Adrenal gland (tissue), 12 donors: ENCODE measurements around the gene MKLN1. TPM values are rescaled to one million over a fixed set of nuclear protein-coding genes. Genes with fewer than 3 reads are reported as not detected.
A peak's percentile ranks its signal among the peaks of the same experiment; 100 is the strongest.

Experiments
- DNase-seq, 7 donors: peaks; one replicate each; pipeline ENCODE4 v3.0.0-alpha.2; 2019 to 2020
- H3K27ac ChIP-seq, 5 donors: fragments of 200-600 bp; sonication (generic) in 4 of 5; 1 replicate in 3 of 5; 2 replicates in 2 of 5; pipeline versions ENCODE4 v1.5.1 to v1.8.0; 2016 to 2020; ENCODE audit warnings: mild to moderate bottlenecking in 1 of 5
- H3K27me3 ChIP-seq: fragments of 200-600 bp; 2 replicates; pipeline ENCODE4 v1.8.0; 2021
- H3K36me3 ChIP-seq, 2 donors: fragments of 200-600 bp; replicated peaks in 1 of 2; 1 replicate in 1 of 2; 2 replicates in 1 of 2; pipeline versions ENCODE4 v1.5.1 to v1.8.0; 2018 to 2022
- H3K4me1 ChIP-seq, 2 donors: fragments of 200-600 bp; replicated peaks in 1 of 2; 1 replicate in 1 of 2; 2 replicates in 1 of 2; pipeline versions ENCODE4 v1.5.1 to v1.8.0; 2018 to 2021
- H3K4me3 ChIP-seq, 4 donors: fragments of 200-600 bp; sonication (generic) in 3 of 4; one replicate each; pipeline ENCODE4 v1.5.1; 2016 to 2018
- H3K9me3 ChIP-seq, 3 donors: fragments of 200-600 bp; sonication (generic) in 1 of 3; replicated peaks in 1 of 3; 1 replicate in 2 of 3; 2 replicates in 1 of 3; pipeline versions ENCODE4 v1.5.1 to v1.8.0; 2016 to 2021
- CTCF ChIP-seq, 6 experiments: fragments of 450-650 bp in 4 of 6; fragments of 200-600 bp in 2 of 6; sonication (generic) in 1 of 6; IDR thresholded peaks; 1 replicate in 5 of 6; 2 replicates in 1 of 6; pipeline versions ENCODE4 v1.5.1 to v1.8.0; 2016 to 2021; ENCODE audit warnings: antibody characterized with exemption in 6 of 6, mild to moderate bottlenecking in 2 of 6, moderate library complexity in 1 of 6
- POLR2A ChIP-seq, 2 donors: fragments of 450-650 bp; IDR thresholded peaks; one replicate each; pipeline ENCODE4 v1.6.1; 2017; ENCODE audit warnings: antibody characterized with exemption in 2 of 2, mild to moderate bottlenecking in 2 of 2, moderate library complexity in 1 of 2
- WGBS, 4 donors: extraction: QIAGEN DNeasy Blood & Tissue Kit in 2 of 4; methylation state at CpG; one replicate each; pipeline versions ENCODE4 v1.1.5 to v1.1.7; 2013 to 2017; 5-methylcytosine and 5-hydroxymethylcytosine counted together
- intact Hi-C, 2 donors: fragments of 100-400 bp; cut with DNase I; formaldehyde crosslinking; loops; one replicate each; pipeline versions ENCODE4 v1.14.1 to v1.15.0; 2022 to 2023
- polyA plus RNA-seq, 3 donors: library from polyadenylated mRNA; stranded (reverse); fragments of 200-250 nt in 2 of 3; fragments of 350-450 nt in 1 of 3; fragmentation: Illumina TruSeq in 1 of 3; extraction: RNeasy Lipid Tissue Mini Kit (QIAGEN cat#74804) in 1 of 3; gene quantifications; one replicate each; pipeline ENCODE4 v1.2.3, GENCODE V29; 2013 to 2014
- total RNA-seq, 9 donors: library from RNA; depleted of rRNA in 4 of 9; stranded (reverse); fragments of >200 nt in 4 of 9; fragments of 120-200 nt in 1 of 9; fragmentation: NEBNext Ultra II Directional in 1 of 9; extraction: Animal tissue kit (Norgen Biotek cat#: 25700) in 1 of 9; gene quantifications; one replicate each; pipeline versions ENCODE4 v1.1.0 to v1.2.4, GENCODE V29; 2013 to 2023
- donor health status: healthy with polysubstance abuse.
- donor health status: Bipolar disorder and iron deficiency.
- donor health status: DM: yes; HTN: yes; CAD: no.
- donor health status: DM: no; HTN: no; CAD: no.
- donor health status: DM: no; HTN: no; CAD: no.
- donor health status: DM: yes; HTN: yes; CAD: no.

Gene MKLN1
- total and polyA plus RNA-seq, 12 donors = 20.7 to 81.2 (median 55.2) TPM

GRCh38 chr7:131483586-131483985, 155.9 kb downstream of the MKLN1 start:
- no peak for DNase-seq
- TF ChIP-seq CTCF (IDR thresholded peaks at IDR 0.05) (no peak), POLR2A (IDR thresholded peaks at IDR 0.05) (no peak)
- Histone ChIP-seq H3K9me3 (no peaks in the 10 kb centered on the region), H3K4me3 (no peak overlapping the region), H3K4me1 (peaks cover 0 to 21% of the 10 kb centered on the region in 2 donors), H3K27me3 (no peaks in the 10 kb centered on the region), H3K36me3 (no peaks in the 10 kb centered on the region), H3K27ac (no peak overlapping the region)
- intact Hi-C loops = no loop called here
- WGBS, 4 donors = 92 to 98% (median 96%) methylated on average over 2 of the region's 2 CpGs

DNA sequence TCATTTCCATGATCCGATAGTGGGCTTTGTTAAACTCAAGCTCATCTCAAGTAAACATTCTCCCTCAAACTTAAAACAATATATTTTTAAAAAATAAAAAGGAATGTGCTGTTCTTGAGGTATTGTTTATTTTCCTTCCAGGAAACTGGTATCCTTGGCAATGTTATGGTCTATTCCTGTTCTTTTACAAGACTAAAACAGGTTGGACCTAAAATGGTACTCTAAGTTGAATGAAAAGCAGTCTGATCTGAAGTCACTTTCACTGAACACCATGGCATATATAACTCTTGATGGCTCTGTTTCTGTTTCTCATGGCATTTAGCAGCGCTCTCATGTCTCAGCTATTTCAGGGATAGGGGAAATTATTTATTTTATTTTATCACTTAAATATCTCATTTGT, 158.7 kb downstream of the MKLN1 start:
- DNase-seq = no peak
- H3K9me3 ChIP-seq = no peaks in the 10 kb centered on the region
- H3K27me3 ChIP-seq = no peaks in the 10 kb centered on the region
- TF ChIP-seq POLR2A (IDR thresholded peaks at IDR 0.05) = no peak
- intact Hi-C loops = no loop called here
- no peak overlapping the region for H3K4me3 ChIP-seq
- WGBS, 4 donors = 79 to 94% (median 91%) methylated on average over 2 of the region's 2 CpGs
- H3K36me3 ChIP-seq = no peaks in the 10 kb centered on the region
- H3K4me1 ChIP-seq = peaks cover 0 to 10% of the 10 kb centered on the region in 2 donors
- no peak overlapping the region for H3K27ac ChIP-seq

- H3K36me3 ChIP-seq = no peaks in the 10 kb centered on the region
- TF ChIP-seq CTCF (IDR thresholded peaks at IDR 0.05) (no peak), POLR2A (IDR thresholded peaks at IDR 0.05) (no peak)
- H3K9me3 ChIP-seq = no peaks in the 10 kb centered on the region
- H3K27ac ChIP-seq = no peak overlapping the region
- intact Hi-C loops = no loop called here
- peaks cover 0 to 10% of the 10 kb centered on the region in 2 donors for H3K4me1 ChIP-seq
- DNase-seq = no peak
- WGBS, 4 donors = 77 to 89% (median 80%) methylated on average over 1 of the region's 1 CpG
- H3K4me3 ChIP-seq = no peak overlapping the region
- H3K27me3 ChIP-seq = no peaks in the 10 kb centered on the region
Measured at GRCh38 chr7:131487217-131487616, 159.5 kb downstream of the MKLN1 start.

DNA sequence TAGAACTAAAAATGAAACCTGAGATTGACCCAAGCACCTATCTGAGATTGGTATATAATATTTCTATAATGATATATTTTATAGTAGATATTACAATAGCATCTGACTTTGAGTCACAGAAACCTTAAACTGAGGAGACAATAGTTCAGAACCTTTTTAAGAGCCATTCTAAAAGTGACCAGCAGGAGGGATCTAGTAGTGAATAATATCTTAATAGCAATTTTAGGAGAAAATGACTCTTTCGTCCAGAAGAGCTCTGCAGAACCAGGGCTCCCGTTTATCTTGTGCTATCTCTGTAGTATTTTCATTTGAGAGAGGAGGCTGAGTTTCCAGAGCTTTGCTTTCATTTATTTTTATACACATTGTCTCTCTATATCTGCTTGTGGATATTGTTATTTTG, 160.7 kb downstream of the MKLN1 start:
- Histone ChIP-seq H3K4me3 (no peak overlapping the region), H3K36me3 (no peaks in the 10 kb centered on the region), H3K27ac (no peak overlapping the region), H3K4me1 (peaks cover 0 to 10% of the 10 kb centered on the region in 2 donors), H3K9me3 (no peaks in the 10 kb centered on the region), H3K27me3 (no peaks in the 10 kb centered on the region)
- intact Hi-C loops = no loop called here
- DNase-seq = no peak
- TF ChIP-seq CTCF (IDR thresholded peaks at IDR 0.05) = peak in 4 of 6 experiments; percentile 16 to 34 (median 22)
- TF ChIP-seq POLR2A (IDR thresholded peaks at IDR 0.05) = no peak
- 56 to 80% (median 58%) methylated on average over 2 of the region's 2 CpGs for WGBS, 4 donors

GRCh38 chr7:131489196-131489595, 161.5 kb downstream of the MKLN1 start:
- Histone ChIP-seq H3K9me3 (no peaks in the 10 kb centered on the region), H3K36me3 (no peaks in the 10 kb centered on the region), H3K27me3 (no peaks in the 10 kb centered on the region), H3K4me1 (peaks cover 0 to 10% of the 10 kb centered on the region in 2 donors), H3K4me3 (no peak overlapping the region), H3K27ac (no peak overlapping the region)
- WGBS, 4 donors = 74 to 90% (median 85%) methylated on average over 1 of the region's 1 CpG
- no peak for TF ChIP-seq CTCF (IDR thresholded peaks at IDR 0.05)
- TF ChIP-seq POLR2A (IDR thresholded peaks at IDR 0.05) = no peak
- DNase-seq = no peak
- intact Hi-C loops = no loop called here
